H9 (cell line): ENCODE measurements around the gene NT5C2. TPM values are rescaled to one million over a fixed set of nuclear protein-coding genes. Genes with fewer than 3 reads are reported as not detected.

Experiments used
- DNase-seq: peaks from one replicate; pipeline ENCODE4 v3.0.0-alpha.2; 2017
- H2AFZ ChIP-seq: one replicate; pipeline ENCODE4 v1.6.1; 2013; ENCODE audit warnings: mild to moderate bottlenecking, low read length, control low read depth, moderate library complexity
- H2AK5ac ChIP-seq: 2 replicates; pipeline ENCODE4 v1.6.1; 2013; ENCODE audit warnings: low read length, control low read depth, mixed read lengths; ENCODE audit not compliant: insufficient read length
- H2BK120ac ChIP-seq: one replicate; pipeline ENCODE4 v1.6.1; 2013; ENCODE audit warnings: low read depth, mild to moderate bottlenecking, low read length, control low read depth, inconsistent platforms; ENCODE audit not compliant: poor library complexity, severe bottlenecking
- H2BK12ac ChIP-seq: 2 replicates; pipeline ENCODE4 v1.6.1; 2013; ENCODE audit warnings: low read length, control low read depth, mixed read lengths, low read depth; ENCODE audit not compliant: insufficient read length
- H2BK15ac ChIP-seq: 2 replicates; pipeline ENCODE4 v1.6.1; 2013; ENCODE audit warnings: low read depth, low read length, control low read depth
- H2BK20ac ChIP-seq: one replicate; pipeline ENCODE4 v1.6.1; 2013; ENCODE audit warnings: low read depth, mild to moderate bottlenecking, low read length, control low read depth, inconsistent platforms; ENCODE audit not compliant: poor library complexity, severe bottlenecking
- H2BK5ac ChIP-seq: 2 replicates; pipeline ENCODE4 v1.6.1; 2013; ENCODE audit warnings: low read length, control low read depth, mixed read lengths; ENCODE audit not compliant: insufficient read length
- H3K14ac ChIP-seq: 2 replicates; pipeline ENCODE4 v1.6.1; 2013; ENCODE audit warnings: low read length, control low read depth; ENCODE audit not compliant: insufficient read depth
- H3K18ac ChIP-seq: 2 replicates; pipeline ENCODE4 v1.6.1; 2013; ENCODE audit warnings: low read depth, mild to moderate bottlenecking, mixed read lengths, low read length, control low read depth; ENCODE audit not compliant: insufficient read length
- H3K23ac ChIP-seq: 2 replicates; pipeline ENCODE4 v1.6.1; 2013; ENCODE audit warnings: low read length, control low read depth, mixed read lengths, low read depth; ENCODE audit not compliant: insufficient read length
- H3K23me2 ChIP-seq: 2 replicates; pipeline ENCODE4 v1.6.1; 2013; ENCODE audit warnings: low read depth, mild to moderate bottlenecking, mixed read lengths, low read length, control low read depth; ENCODE audit not compliant: insufficient read length, poor library complexity, severe bottlenecking
- H3K27ac ChIP-seq: 2 replicates; pipeline ENCODE4 v1.5.1; 2013; ENCODE audit warnings: low read length, control low read depth, mixed read lengths, low read depth; ENCODE audit not compliant: insufficient read length
- H3K27me3 ChIP-seq: 2 replicates; pipeline ENCODE4 v1.6.1; 2013; ENCODE audit warnings: low read length, control low read depth, inconsistent platforms; ENCODE audit not compliant: insufficient read depth
- H3K4ac ChIP-seq: 2 replicates; pipeline ENCODE4 v1.6.1; 2013; ENCODE audit warnings: low read depth, mild to moderate bottlenecking, control low read depth, inconsistent platforms, low read length, moderate library complexity
- H3K4me1 ChIP-seq: 2 replicates; pipeline ENCODE4 v1.6.1; 2013; ENCODE audit warnings: low read length, control low read depth, inconsistent platforms; ENCODE audit not compliant: insufficient read depth
- H3K4me2 ChIP-seq: 2 replicates; pipeline ENCODE4 v1.6.1; 2013; ENCODE audit warnings: low read length, control low read depth, mixed read lengths; ENCODE audit not compliant: insufficient read length, insufficient read depth
- H3K56ac ChIP-seq: 2 replicates; pipeline ENCODE4 v1.6.1; 2013; ENCODE audit warnings: low read depth, mild to moderate bottlenecking, mixed read lengths, low read length, control low read depth; ENCODE audit not compliant: insufficient read length
- H3K79me1 ChIP-seq: 2 replicates; pipeline ENCODE4 v1.6.1; 2013; ENCODE audit warnings: low read depth, mild to moderate bottlenecking, moderate library complexity, low read length, control low read depth, inconsistent platforms; ENCODE audit not compliant: insufficient read depth, poor library complexity, severe bottlenecking
- H3K79me2 ChIP-seq: 2 replicates; pipeline ENCODE4 v1.6.1; 2013; ENCODE audit warnings: low read length, control low read depth, inconsistent platforms; ENCODE audit not compliant: insufficient read depth
- H3K9ac ChIP-seq: 2 replicates; pipeline ENCODE4 v1.6.1; 2013; ENCODE audit warnings: low read length, control low read depth, mixed read lengths; ENCODE audit not compliant: insufficient read length; ENCODE audit errors: extremely low read depth
- H3K9me3 ChIP-seq: one replicate; pipeline ENCODE4 v1.6.1; 2013; ENCODE audit warnings: low read depth, low read length, inconsistent platforms; ENCODE audit not compliant: control insufficient read depth
- H3T11ph ChIP-seq: one replicate; pipeline ENCODE4 v1.6.1; 2013; ENCODE audit warnings: mild to moderate bottlenecking, low read length, control low read depth, inconsistent platforms
- H4K20me1 ChIP-seq: one replicate; pipeline ENCODE4 v1.6.1; 2013; ENCODE audit not compliant: control insufficient read depth, insufficient read length, insufficient read depth
- H4K5ac ChIP-seq: 2 replicates; pipeline ENCODE4 v1.6.1; 2013; ENCODE audit warnings: low read depth, mild to moderate bottlenecking, mixed read lengths, low read length, control low read depth; ENCODE audit not compliant: insufficient read length
- H4K8ac ChIP-seq: replicated peaks from 2 replicates; pipeline ENCODE4 v1.6.1; 2013; ENCODE audit warnings: low read length, control low read depth, mixed read lengths, low read depth; ENCODE audit not compliant: insufficient read length
- H4K91ac ChIP-seq: 2 replicates; pipeline ENCODE4 v1.6.1; 2013; ENCODE audit warnings: low read depth, mild to moderate bottlenecking, moderate library complexity, mixed read lengths, low read length, control low read depth; ENCODE audit not compliant: insufficient read length
- H3K27ac Mint-ChIP-seq, 3 experiments: 2 replicates in 2 of 3; 3 replicates in 1 of 3; pipeline ENCODE4 v1.8.0; 2020 to 2021; ENCODE audit warnings: mixed read lengths in 3 of 3, mild to moderate bottlenecking in 1 of 3, moderate library complexity in 1 of 3
- H3K27me3 Mint-ChIP-seq: 2 replicates; pipeline ENCODE4 v1.8.0; 2021; ENCODE audit warnings: low read depth, mild to moderate bottlenecking, moderate library complexity, mixed read lengths
- H3K36me3 Mint-ChIP-seq, 3 experiments: 2 replicates in 2 of 3; 3 replicates in 1 of 3; pipeline ENCODE4 v1.8.0; 2020 to 2021; ENCODE audit warnings: low read depth in 3 of 3, mixed read lengths in 3 of 3; ENCODE audit not compliant: insufficient read depth in 1 of 3
- H3K4me1 Mint-ChIP-seq, 2 experiments: 2 replicates each; pipeline ENCODE4 v1.8.0; 2020; ENCODE audit warnings: mixed read lengths in 2 of 2
- H3K4me3 Mint-ChIP-seq, 2 experiments: 2 replicates in 1 of 2; 3 replicates in 1 of 2; pipeline ENCODE4 v1.8.0; 2020 to 2021; ENCODE audit warnings: mild to moderate bottlenecking in 2 of 2, mixed read lengths in 2 of 2, moderate library complexity in 1 of 2
- H3K9me3 Mint-ChIP-seq, 2 experiments: 2 replicates in 1 of 2; 3 replicates in 1 of 2; pipeline ENCODE4 v1.8.0; 2020; ENCODE audit warnings: mild to moderate bottlenecking in 2 of 2, mixed read lengths in 2 of 2, moderate library complexity in 1 of 2
- WGBS: extraction: QIAGEN DNeasy Blood & Tissue Kit; methylation state at CpG from one replicate; pipeline ENCODE4 v1.1.7; 2013; ENCODE audit warnings: missing lambda C conversion rate, low lambda C conversion rate, mixed read lengths; ENCODE audit not compliant: insufficient read length; ENCODE audit errors: extremely low coverage; 5-methylcytosine and 5-hydroxymethylcytosine counted together
- total RNA-seq: library from RNA; stranded (reverse); gene quantifications from 2 replicates; pipeline ENCODE4 v1.2.1, GENCODE V29; 2021
- TF ChIP-seq, protein P1 (sequence below): fragments of 200-600 bp; sonication (generic); conservative IDR thresholded peaks from 3 replicates; pipeline ENCODE4 v1.8.0; 2021; ENCODE audit warnings: antibody characterized with exemption, mild to moderate bottlenecking

Gene NT5C2
- total RNA-seq, 1 experiment from 2014 or later = 69.6 TPM

DNA sequence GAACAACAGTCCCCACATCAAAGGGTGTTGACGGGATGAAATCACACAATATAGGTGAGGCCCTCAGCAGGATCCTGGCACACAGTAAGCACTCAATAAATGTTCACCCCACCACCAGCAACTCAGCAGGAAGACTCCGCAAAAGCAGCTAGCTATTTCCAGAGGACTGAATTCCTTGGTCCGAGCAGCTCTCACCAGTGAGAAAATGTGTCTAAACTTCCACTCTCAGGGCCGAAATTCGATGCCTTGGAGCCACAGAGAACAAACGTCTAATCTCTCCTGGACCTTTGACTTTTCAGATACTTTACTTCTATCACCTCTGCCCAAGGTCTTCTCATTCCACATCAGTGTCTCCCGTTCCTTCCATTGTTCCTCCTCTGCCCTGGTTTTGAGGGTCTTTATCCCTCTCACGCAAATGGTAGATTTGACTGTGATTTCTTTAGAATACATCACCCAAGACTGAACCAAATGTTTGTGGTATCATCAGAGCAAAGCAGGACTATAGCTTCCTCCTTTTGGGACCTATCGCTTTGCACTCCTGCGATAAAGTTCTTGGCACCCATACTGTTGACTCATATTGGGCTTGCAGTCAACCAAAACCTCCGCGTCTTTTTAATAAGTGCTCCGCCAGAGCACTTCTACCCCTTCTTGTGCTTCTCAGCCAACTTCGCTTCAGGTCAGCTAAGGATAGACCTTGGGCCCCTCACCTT, 903 bp upstream of the NT5C2 start:
- H3K27me3 Mint-ChIP-seq = peaks cover 12% of the 10 kb centered on the region
- H3K36me3 Mint-ChIP-seq = no peaks in the 10 kb centered on the region; a peak in 1 of 7 replicates
- Histone ChIP-seq H3K27ac (no peak overlapping the region), H3K9me3 (no peaks in the 10 kb centered on the region), H2BK20ac (no peak overlapping the region), H2BK15ac (no peak overlapping the region), H3K9ac (no peak overlapping the region), H3K79me1 (peaks cover 10% of the 10 kb centered on the region), H2AK5ac (no peak overlapping the region), H3K14ac (no peak overlapping the region), H4K91ac (no peak overlapping the region), H4K5ac (no peak overlapping the region), H3K23me2 (peaks cover 9% of the 10 kb centered on the region), H3K56ac (no peak overlapping the region), H4K8ac (no peak overlapping the region), H2BK120ac (no peak overlapping the region), H2AFZ (peak overlapping the region; percentile 34), H3K4ac (no peak overlapping the region), H3K23ac (no peak overlapping the region), H3K27me3 (no peaks in the 10 kb centered on the region), H2BK12ac (no peak overlapping the region), H3K18ac (peak overlapping the region; percentile 9), H3T11ph (no peak overlapping the region), H2BK5ac (no peak overlapping the region), H3K4me2 (peak overlapping the region; percentile 42), H4K20me1 (no peaks in the 10 kb centered on the region), H3K79me2 (peaks cover 22% of the 10 kb centered on the region; the same call in 1 of the 2 replicates), H3K4me1 (peaks cover 6% of the 10 kb centered on the region; the same call in 1 of the 2 replicates)
- DNase-seq = no peak
- H3K4me3 Mint-ChIP-seq = peak overlapping the region; percentile 89 to 96
- no peak overlapping the region for H3K27ac Mint-ChIP-seq
- H3K4me1 Mint-ChIP-seq = peaks cover 36 to 43% of the 10 kb centered on the region in 2 experiments
- no CpG with 5 or more reads among the region's 14 CpGs for WGBS
- no peaks in the 10 kb centered on the region; a peak in 1 of 5 replicates for H3K9me3 Mint-ChIP-seq
- TF ChIP-seq, protein P1, sequence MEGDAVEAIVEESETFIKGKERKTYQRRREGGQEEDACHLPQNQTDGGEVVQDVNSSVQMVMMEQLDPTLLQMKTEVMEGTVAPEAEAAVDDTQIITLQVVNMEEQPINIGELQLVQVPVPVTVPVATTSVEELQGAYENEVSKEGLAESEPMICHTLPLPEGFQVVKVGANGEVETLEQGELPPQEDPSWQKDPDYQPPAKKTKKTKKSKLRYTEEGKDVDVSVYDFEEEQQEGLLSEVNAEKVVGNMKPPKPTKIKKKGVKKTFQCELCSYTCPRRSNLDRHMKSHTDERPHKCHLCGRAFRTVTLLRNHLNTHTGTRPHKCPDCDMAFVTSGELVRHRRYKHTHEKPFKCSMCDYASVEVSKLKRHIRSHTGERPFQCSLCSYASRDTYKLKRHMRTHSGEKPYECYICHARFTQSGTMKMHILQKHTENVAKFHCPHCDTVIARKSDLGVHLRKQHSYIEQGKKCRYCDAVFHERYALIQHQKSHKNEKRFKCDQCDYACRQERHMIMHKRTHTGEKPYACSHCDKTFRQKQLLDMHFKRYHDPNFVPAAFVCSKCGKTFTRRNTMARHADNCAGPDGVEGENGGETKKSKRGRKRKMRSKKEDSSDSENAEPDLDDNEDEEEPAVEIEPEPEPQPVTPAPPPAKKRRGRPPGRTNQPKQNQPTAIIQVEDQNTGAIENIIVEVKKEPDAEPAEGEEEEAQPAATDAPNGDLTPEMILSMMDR = no peak
